ENCODE data around the gene CTSS. TPM values are rescaled to one million over a fixed set of nuclear protein-coding genes. Genes with fewer than 3 reads are reported as not detected.

Gene CTSS
- polyA plus RNA-seq, 1 experiment: 7.1 TPM

- CTCF ChIA-PET: interaction anchor here (1.6 to 3.2 kb wide), 2 partner anchors 40 to 249 kb away, joined by 3 to 18 read pairs; no protein-coding TSS in a partner anchor
- TF ChIP-seq CTCF (IDR thresholded peaks at IDR 0.05; ENCODE audit: low read depth, low read length): no peak
Measured at GRCh38 chr1:150808846-150809245, 43.3 kb upstream of the CTSS start.

GRCh38 chr1:150808121-150808520, 42.5 kb upstream of the CTSS start, which contains the start of gene CTSK:
CTSK (minus strand) TSS chr1:150808260; CDS start chr1:150806805, 1,455 bp downstream.
- no peak for TF ChIP-seq CTCF (IDR thresholded peaks at IDR 0.05; ENCODE audit: low read depth, low read length)
- no peaks in the 10 kb centered on the region for H3K27me3 ChIP-seq (ENCODE audit: control insufficient read depth, insufficient read depth, low read length)
- ChIA-PET CTCF (interaction anchor here (1.6 to 3.2 kb wide), 2 partner anchors 40 to 248 kb away, joined by 3 to 18 read pairs; no protein-coding TSS in a partner anchor), POLR2A (interaction anchor here (0.6 kb wide), 1 partner anchor 123 kb away, joined by 4 read pairs; no protein-coding TSS in a partner anchor)
- no peaks in the 10 kb centered on the region for H3K9me3 ChIP-seq (ENCODE audit: control insufficient read depth, insufficient read depth, low read length)
- H3K4me3 ChIP-seq (ENCODE audit: low read depth, low read length): peak within 1 kb of the TSS; percentile 29
- no peak within 1 kb of the TSS for H3K27ac ChIP-seq (ENCODE audit: low read depth, low read length)
- DNase-seq (ENCODE audit: low read depth, low spot score): no peak

More at GRCh38 chr1:150808846-150809245, 43.3 kb upstream of the CTSS start:
- Histone ChIP-seq H3K9me3 (ENCODE audit: control insufficient read depth, insufficient read depth, low read length) (no peaks in the 10 kb centered on the region), H3K4me3 (ENCODE audit: low read depth, low read length) (no peak overlapping the region), H3K27ac (ENCODE audit: low read depth, low read length) (no peak overlapping the region), H3K27me3 (ENCODE audit: control insufficient read depth, insufficient read depth, low read length) (no peaks in the 10 kb centered on the region)
- DNase-seq (ENCODE audit: low read depth, low spot score): no peak
- POLR2A ChIA-PET: no interaction called here

GRCh38 chr1:150807249-150808023, 41.9 kb upstream of the CTSS start:
- no peak for TF ChIP-seq CTCF (IDR thresholded peaks at IDR 0.05; ENCODE audit: low read depth, low read length)
- Histone ChIP-seq H3K27me3 (ENCODE audit: control insufficient read depth, insufficient read depth, low read length) (no peaks in the 10 kb centered on the region), H3K9me3 (ENCODE audit: control insufficient read depth, insufficient read depth, low read length) (no peaks in the 10 kb centered on the region), H3K4me3 (ENCODE audit: low read depth, low read length) (peak overlapping the region; percentile 12; the same call in 1 of the 2 replicates), H3K27ac (ENCODE audit: low read depth, low read length) (no peak overlapping the region)
- ChIA-PET POLR2A (no interaction called here), CTCF (interaction anchor here (1.6 to 3.2 kb wide), 2 partner anchors 39 to 247 kb away, joined by 3 to 18 read pairs; no protein-coding TSS in a partner anchor)
- no peak for DNase-seq (ENCODE audit: low read depth, low spot score)

GRCh38 chr1:150805899-150806298, 40.3 kb upstream of the CTSS start:
- no peak for TF ChIP-seq CTCF (IDR thresholded peaks at IDR 0.05; ENCODE audit: low read depth, low read length)
- ChIA-PET POLR2A (no interaction called here), CTCF (interaction anchor here (3.2 kb wide), 1 partner anchor 246 kb away, joined by 18 read pairs; no protein-coding TSS in a partner anchor)
- Histone ChIP-seq H3K27ac (ENCODE audit: low read depth, low read length) (no peak overlapping the region), H3K9me3 (ENCODE audit: control insufficient read depth, insufficient read depth, low read length) (no peaks in the 10 kb centered on the region), H3K27me3 (ENCODE audit: control insufficient read depth, insufficient read depth, low read length) (no peaks in the 10 kb centered on the region), H3K4me3 (ENCODE audit: low read depth, low read length) (no peak overlapping the region)
- no peak for DNase-seq (ENCODE audit: low read depth, low spot score)

- Histone ChIP-seq H3K27me3 (ENCODE audit: control insufficient read depth, insufficient read depth, low read length) (no peaks in the 10 kb centered on the region), H3K4me3 (ENCODE audit: low read depth, low read length) (no peak overlapping the region), H3K27ac (ENCODE audit: low read depth, low read length) (no peak overlapping the region), H3K9me3 (ENCODE audit: control insufficient read depth, insufficient read depth, low read length) (no peaks in the 10 kb centered on the region)
- ChIA-PET POLR2A (interaction anchor here (0.6 kb wide), 1 partner anchor 164 kb away, joined by 11 read pairs; no protein-coding TSS in a partner anchor), CTCF (interaction anchor here (0.6 kb wide), 1 partner anchor 255 kb away, joined by 7 read pairs; the partner anchor contains the start of gene ADAMTSL4)
- no peak for DNase-seq (ENCODE audit: low read depth, low spot score)
- TF ChIP-seq CTCF (IDR thresholded peaks at IDR 0.05; ENCODE audit: low read depth, low read length): no peak
Measured at GRCh38 chr1:150804671-150805070, 39.1 kb upstream of the CTSS start.
